H9 (cell line): ENCODE results near the gene GAK. TPM values are rescaled to one million over a fixed set of nuclear protein-coding genes. Genes with fewer than 3 reads are reported as not detected.

Experiments
- DNase-seq: peaks from one replicate; pipeline ENCODE4 v3.0.0-alpha.2; 2017
- H2AFZ ChIP-seq: one replicate; pipeline ENCODE4 v1.6.1; 2013; ENCODE audit warnings: mild to moderate bottlenecking, low read length, control low read depth, moderate library complexity
- H2AK5ac ChIP-seq: 2 replicates; pipeline ENCODE4 v1.6.1; 2013; ENCODE audit warnings: low read length, control low read depth, mixed read lengths; ENCODE audit not compliant: insufficient read length
- H2BK120ac ChIP-seq: one replicate; pipeline ENCODE4 v1.6.1; 2013; ENCODE audit warnings: low read depth, mild to moderate bottlenecking, low read length, control low read depth, inconsistent platforms; ENCODE audit not compliant: poor library complexity, severe bottlenecking
- H2BK12ac ChIP-seq: 2 replicates; pipeline ENCODE4 v1.6.1; 2013; ENCODE audit warnings: low read length, control low read depth, mixed read lengths, low read depth; ENCODE audit not compliant: insufficient read length
- H2BK15ac ChIP-seq: 2 replicates; pipeline ENCODE4 v1.6.1; 2013; ENCODE audit warnings: low read depth, low read length, control low read depth
- H2BK20ac ChIP-seq: one replicate; pipeline ENCODE4 v1.6.1; 2013; ENCODE audit warnings: low read depth, mild to moderate bottlenecking, low read length, control low read depth, inconsistent platforms; ENCODE audit not compliant: poor library complexity, severe bottlenecking
- H2BK5ac ChIP-seq: 2 replicates; pipeline ENCODE4 v1.6.1; 2013; ENCODE audit warnings: low read length, control low read depth, mixed read lengths; ENCODE audit not compliant: insufficient read length
- H3K14ac ChIP-seq: 2 replicates; pipeline ENCODE4 v1.6.1; 2013; ENCODE audit warnings: low read length, control low read depth; ENCODE audit not compliant: insufficient read depth
- H3K18ac ChIP-seq: 2 replicates; pipeline ENCODE4 v1.6.1; 2013; ENCODE audit warnings: low read depth, mild to moderate bottlenecking, mixed read lengths, low read length, control low read depth; ENCODE audit not compliant: insufficient read length
- H3K23ac ChIP-seq: 2 replicates; pipeline ENCODE4 v1.6.1; 2013; ENCODE audit warnings: low read length, control low read depth, mixed read lengths, low read depth; ENCODE audit not compliant: insufficient read length
- H3K23me2 ChIP-seq: 2 replicates; pipeline ENCODE4 v1.6.1; 2013; ENCODE audit warnings: low read depth, mild to moderate bottlenecking, mixed read lengths, low read length, control low read depth; ENCODE audit not compliant: insufficient read length, poor library complexity, severe bottlenecking
- H3K27ac ChIP-seq: 2 replicates; pipeline ENCODE4 v1.5.1; 2013; ENCODE audit warnings: low read length, control low read depth, mixed read lengths, low read depth; ENCODE audit not compliant: insufficient read length
- H3K27me3 ChIP-seq: 2 replicates; pipeline ENCODE4 v1.6.1; 2013; ENCODE audit warnings: low read length, control low read depth, inconsistent platforms; ENCODE audit not compliant: insufficient read depth
- H3K4ac ChIP-seq: 2 replicates; pipeline ENCODE4 v1.6.1; 2013; ENCODE audit warnings: low read depth, mild to moderate bottlenecking, control low read depth, inconsistent platforms, low read length, moderate library complexity
- H3K4me1 ChIP-seq: 2 replicates; pipeline ENCODE4 v1.6.1; 2013; ENCODE audit warnings: low read length, control low read depth, inconsistent platforms; ENCODE audit not compliant: insufficient read depth
- H3K4me2 ChIP-seq: 2 replicates; pipeline ENCODE4 v1.6.1; 2013; ENCODE audit warnings: low read length, control low read depth, mixed read lengths; ENCODE audit not compliant: insufficient read length, insufficient read depth
- H3K56ac ChIP-seq: 2 replicates; pipeline ENCODE4 v1.6.1; 2013; ENCODE audit warnings: low read depth, mild to moderate bottlenecking, mixed read lengths, low read length, control low read depth; ENCODE audit not compliant: insufficient read length
- H3K79me1 ChIP-seq: 2 replicates; pipeline ENCODE4 v1.6.1; 2013; ENCODE audit warnings: low read depth, mild to moderate bottlenecking, moderate library complexity, low read length, control low read depth, inconsistent platforms; ENCODE audit not compliant: insufficient read depth, poor library complexity, severe bottlenecking
- H3K79me2 ChIP-seq: 2 replicates; pipeline ENCODE4 v1.6.1; 2013; ENCODE audit warnings: low read length, control low read depth, inconsistent platforms; ENCODE audit not compliant: insufficient read depth
- H3K9ac ChIP-seq: 2 replicates; pipeline ENCODE4 v1.6.1; 2013; ENCODE audit warnings: low read length, control low read depth, mixed read lengths; ENCODE audit not compliant: insufficient read length; ENCODE audit errors: extremely low read depth
- H3K9me3 ChIP-seq: one replicate; pipeline ENCODE4 v1.6.1; 2013; ENCODE audit warnings: low read depth, low read length, inconsistent platforms; ENCODE audit not compliant: control insufficient read depth
- H3T11ph ChIP-seq: one replicate; pipeline ENCODE4 v1.6.1; 2013; ENCODE audit warnings: mild to moderate bottlenecking, low read length, control low read depth, inconsistent platforms
- H4K20me1 ChIP-seq: one replicate; pipeline ENCODE4 v1.6.1; 2013; ENCODE audit not compliant: control insufficient read depth, insufficient read length, insufficient read depth
- H4K5ac ChIP-seq: 2 replicates; pipeline ENCODE4 v1.6.1; 2013; ENCODE audit warnings: low read depth, mild to moderate bottlenecking, mixed read lengths, low read length, control low read depth; ENCODE audit not compliant: insufficient read length
- H4K8ac ChIP-seq: replicated peaks from 2 replicates; pipeline ENCODE4 v1.6.1; 2013; ENCODE audit warnings: low read length, control low read depth, mixed read lengths, low read depth; ENCODE audit not compliant: insufficient read length
- H4K91ac ChIP-seq: 2 replicates; pipeline ENCODE4 v1.6.1; 2013; ENCODE audit warnings: low read depth, mild to moderate bottlenecking, moderate library complexity, mixed read lengths, low read length, control low read depth; ENCODE audit not compliant: insufficient read length
- H3K27ac Mint-ChIP-seq, 3 experiments: 2 replicates in 2 of 3; 3 replicates in 1 of 3; pipeline ENCODE4 v1.8.0; 2020 to 2021; ENCODE audit warnings: mixed read lengths in 3 of 3, mild to moderate bottlenecking in 1 of 3, moderate library complexity in 1 of 3
- H3K27me3 Mint-ChIP-seq: 2 replicates; pipeline ENCODE4 v1.8.0; 2021; ENCODE audit warnings: low read depth, mild to moderate bottlenecking, moderate library complexity, mixed read lengths
- H3K36me3 Mint-ChIP-seq, 3 experiments: 2 replicates in 2 of 3; 3 replicates in 1 of 3; pipeline ENCODE4 v1.8.0; 2020 to 2021; ENCODE audit warnings: low read depth in 3 of 3, mixed read lengths in 3 of 3; ENCODE audit not compliant: insufficient read depth in 1 of 3
- H3K4me1 Mint-ChIP-seq, 2 experiments: 2 replicates each; pipeline ENCODE4 v1.8.0; 2020; ENCODE audit warnings: mixed read lengths in 2 of 2
- H3K4me3 Mint-ChIP-seq, 2 experiments: 2 replicates in 1 of 2; 3 replicates in 1 of 2; pipeline ENCODE4 v1.8.0; 2020 to 2021; ENCODE audit warnings: mild to moderate bottlenecking in 2 of 2, mixed read lengths in 2 of 2, moderate library complexity in 1 of 2
- H3K9me3 Mint-ChIP-seq, 2 experiments: 2 replicates in 1 of 2; 3 replicates in 1 of 2; pipeline ENCODE4 v1.8.0; 2020; ENCODE audit warnings: mild to moderate bottlenecking in 2 of 2, mixed read lengths in 2 of 2, moderate library complexity in 1 of 2
- WGBS: extraction: QIAGEN DNeasy Blood & Tissue Kit; methylation state at CpG from one replicate; pipeline ENCODE4 v1.1.7; 2013; ENCODE audit warnings: missing lambda C conversion rate, low lambda C conversion rate, mixed read lengths; ENCODE audit not compliant: insufficient read length; ENCODE audit errors: extremely low coverage; 5-methylcytosine and 5-hydroxymethylcytosine counted together
- total RNA-seq: library from RNA; stranded (reverse); gene quantifications from 2 replicates; pipeline ENCODE4 v1.2.1, GENCODE V29; 2021
- TF ChIP-seq, protein P1 (sequence below): fragments of 200-600 bp; sonication (generic); conservative IDR thresholded peaks from 3 replicates; pipeline ENCODE4 v1.8.0; 2021; ENCODE audit warnings: antibody characterized with exemption, mild to moderate bottlenecking

The GAK gene
- total RNA-seq, 1 experiment from 2014 or later = 80.7 TPM

DNA sequence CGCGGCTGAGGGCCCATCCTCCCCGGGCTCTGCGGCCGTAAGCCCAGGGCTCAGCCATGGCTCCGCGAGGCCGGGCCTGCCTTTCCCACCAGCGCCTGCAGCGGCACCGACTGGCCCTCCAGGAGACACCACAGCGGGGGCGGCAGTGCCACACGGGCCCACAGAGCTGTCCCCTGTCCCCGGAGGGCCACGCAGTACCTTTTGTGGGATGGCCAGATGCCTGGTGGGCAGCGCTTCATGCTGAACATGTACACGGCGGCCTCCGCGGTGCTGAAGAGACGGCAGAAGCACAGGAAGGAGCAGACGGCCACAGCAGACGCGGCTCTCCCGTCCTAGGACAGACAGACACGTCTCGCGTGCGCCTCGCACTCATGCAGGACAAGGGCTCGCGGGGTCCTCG lies 50.4 kb downstream of the GAK start:
- no peak overlapping the region for H2AK5ac ChIP-seq
- H3K4me1 Mint-ChIP-seq = no peaks in the 10 kb centered on the region
- H4K20me1 ChIP-seq = no peaks in the 10 kb centered on the region
- no peak overlapping the region for H3K14ac ChIP-seq
- no peak overlapping the region; a peak in 1 of 7 replicates for H3K27ac Mint-ChIP-seq
- no peaks in the 10 kb centered on the region for H3K79me1 ChIP-seq
- no peak overlapping the region for H3K18ac ChIP-seq
- no peak overlapping the region for H2BK20ac ChIP-seq
- H4K5ac ChIP-seq = no peak overlapping the region
- H3K9me3 Mint-ChIP-seq = no peaks in the 10 kb centered on the region
- no peak overlapping the region for H2BK12ac ChIP-seq
- H3K4ac ChIP-seq = no peak overlapping the region
- no peak overlapping the region for H4K8ac ChIP-seq
- H3K4me1 ChIP-seq = no peaks in the 10 kb centered on the region
- no peak overlapping the region for H3K27ac ChIP-seq
- H3T11ph ChIP-seq = no peak overlapping the region
- H3K27me3 Mint-ChIP-seq = no peaks in the 10 kb centered on the region
- H3K36me3 Mint-ChIP-seq = peaks cover under 1 to 40% (median 35%) of the 10 kb centered on the region in 3 experiments; a peak in 6 of 7 replicates
- no peaks in the 10 kb centered on the region for H3K23me2 ChIP-seq
- no peak overlapping the region for H2BK15ac ChIP-seq
- H3K23ac ChIP-seq = no peak overlapping the region
- H3K4me2 ChIP-seq = no peak overlapping the region
- H2BK120ac ChIP-seq = no peak overlapping the region
- no peak overlapping the region for H3K9ac ChIP-seq
- TF ChIP-seq, protein P1, sequence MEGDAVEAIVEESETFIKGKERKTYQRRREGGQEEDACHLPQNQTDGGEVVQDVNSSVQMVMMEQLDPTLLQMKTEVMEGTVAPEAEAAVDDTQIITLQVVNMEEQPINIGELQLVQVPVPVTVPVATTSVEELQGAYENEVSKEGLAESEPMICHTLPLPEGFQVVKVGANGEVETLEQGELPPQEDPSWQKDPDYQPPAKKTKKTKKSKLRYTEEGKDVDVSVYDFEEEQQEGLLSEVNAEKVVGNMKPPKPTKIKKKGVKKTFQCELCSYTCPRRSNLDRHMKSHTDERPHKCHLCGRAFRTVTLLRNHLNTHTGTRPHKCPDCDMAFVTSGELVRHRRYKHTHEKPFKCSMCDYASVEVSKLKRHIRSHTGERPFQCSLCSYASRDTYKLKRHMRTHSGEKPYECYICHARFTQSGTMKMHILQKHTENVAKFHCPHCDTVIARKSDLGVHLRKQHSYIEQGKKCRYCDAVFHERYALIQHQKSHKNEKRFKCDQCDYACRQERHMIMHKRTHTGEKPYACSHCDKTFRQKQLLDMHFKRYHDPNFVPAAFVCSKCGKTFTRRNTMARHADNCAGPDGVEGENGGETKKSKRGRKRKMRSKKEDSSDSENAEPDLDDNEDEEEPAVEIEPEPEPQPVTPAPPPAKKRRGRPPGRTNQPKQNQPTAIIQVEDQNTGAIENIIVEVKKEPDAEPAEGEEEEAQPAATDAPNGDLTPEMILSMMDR = no peak
- H3K56ac ChIP-seq = no peak overlapping the region
- no CpG with 5 or more reads among the region's 34 CpGs for WGBS
- no peak for DNase-seq
- H2BK5ac ChIP-seq = no peak overlapping the region
- H4K91ac ChIP-seq = no peak overlapping the region
- H3K4me3 Mint-ChIP-seq = no peak overlapping the region
- no peak overlapping the region for H2AFZ ChIP-seq
- H3K79me2 ChIP-seq = no peaks in the 10 kb centered on the region
- H3K9me3 ChIP-seq = no peaks in the 10 kb centered on the region
- H3K27me3 ChIP-seq = no peaks in the 10 kb centered on the region
